Cerebellar nuclear complex (tissue), 1 donor: ENCODE data around the gene PRKAR1B.

Experiments
- DNase-seq, 2 experiments: peaks; one replicate each; lab custom pipeline; 2025; lab: John Stamatoyannopoulos, UW

Gene PRKAR1B

GRCh38 chr7:721619-722248 is 5.3 kb downstream of the PRKAR1B start:
- DNase-seq, result no peak

- DNase-seq, result no peak
Measured at GRCh38 chr7:716636-717035, 10.4 kb downstream of the PRKAR1B start.

- DNase-seq, result no peak
Measured at GRCh38 chr7:716222-716621, 10.9 kb downstream of the PRKAR1B start.

DNA sequence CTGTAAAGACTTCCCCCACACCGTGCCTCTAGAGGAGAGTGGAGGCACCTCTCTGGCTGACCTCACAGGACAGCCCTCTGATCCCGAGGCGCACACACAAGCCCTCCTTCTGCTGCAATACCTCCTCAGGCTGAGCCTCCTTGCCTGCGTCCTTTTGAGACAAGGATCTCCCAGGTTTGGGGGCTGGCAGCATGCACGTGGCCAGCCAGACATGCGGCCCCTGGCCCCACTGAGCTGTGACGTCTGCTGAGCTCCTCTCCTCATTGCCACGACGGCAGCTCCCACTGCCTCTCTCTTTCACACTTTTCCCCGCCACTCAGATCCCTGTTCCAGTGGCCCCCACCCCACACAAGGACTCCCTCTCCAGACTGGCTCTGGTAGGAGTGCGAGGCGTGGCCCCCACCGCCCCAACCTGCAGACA is 12.8 kb downstream of the PRKAR1B start:
- DNase-seq, result no peak

GRCh38 chr7:713488-714230 is 13.4 kb downstream of the PRKAR1B start:
- DNase-seq, result no peak

GRCh38 chr7:713139-713457 is 14.0 kb downstream of the PRKAR1B start:
- DNase-seq, result no peak

DNA sequence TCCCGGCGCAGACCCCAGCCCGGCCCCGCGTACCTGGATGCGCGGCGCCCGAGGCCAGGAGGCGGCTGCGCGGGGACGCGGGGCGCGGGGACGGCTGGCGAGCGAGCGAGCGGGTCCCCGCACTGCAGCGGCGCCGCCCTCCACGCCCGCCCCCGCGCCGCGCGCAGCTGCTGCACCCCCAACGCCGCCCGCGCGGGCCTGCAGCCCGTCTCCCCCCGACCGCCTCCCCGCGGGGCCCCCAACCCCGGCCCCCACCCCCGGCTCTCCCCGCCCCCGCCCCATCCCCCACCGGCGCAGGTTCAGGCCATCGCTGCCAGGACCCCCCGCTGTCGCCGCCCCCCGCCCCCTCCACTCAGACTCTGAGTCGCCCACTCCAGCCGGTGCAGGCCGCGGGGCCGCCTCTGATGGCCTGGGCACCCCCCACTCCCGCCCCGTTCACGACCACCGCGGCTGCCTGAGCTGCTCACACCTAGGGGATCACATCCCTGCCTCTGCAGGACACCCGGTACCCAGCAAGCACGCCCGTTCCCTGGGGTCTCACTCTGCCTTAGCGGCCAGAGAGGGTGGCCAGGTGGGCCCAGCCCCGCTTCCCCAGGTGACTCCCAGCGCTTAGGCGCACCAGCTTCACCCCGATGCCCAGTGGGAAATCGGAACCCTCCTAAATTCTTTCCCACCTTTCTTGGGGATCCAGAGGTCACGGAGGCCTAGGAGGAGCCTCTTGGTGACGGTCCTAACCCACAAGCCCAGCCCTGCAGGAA is 14.5 kb downstream of the PRKAR1B start:
- DNase-seq, result no peak

- no peak for DNase-seq
Measured at GRCh38 chr7:711922-712380, 15.1 kb downstream of the PRKAR1B start.

DNA sequence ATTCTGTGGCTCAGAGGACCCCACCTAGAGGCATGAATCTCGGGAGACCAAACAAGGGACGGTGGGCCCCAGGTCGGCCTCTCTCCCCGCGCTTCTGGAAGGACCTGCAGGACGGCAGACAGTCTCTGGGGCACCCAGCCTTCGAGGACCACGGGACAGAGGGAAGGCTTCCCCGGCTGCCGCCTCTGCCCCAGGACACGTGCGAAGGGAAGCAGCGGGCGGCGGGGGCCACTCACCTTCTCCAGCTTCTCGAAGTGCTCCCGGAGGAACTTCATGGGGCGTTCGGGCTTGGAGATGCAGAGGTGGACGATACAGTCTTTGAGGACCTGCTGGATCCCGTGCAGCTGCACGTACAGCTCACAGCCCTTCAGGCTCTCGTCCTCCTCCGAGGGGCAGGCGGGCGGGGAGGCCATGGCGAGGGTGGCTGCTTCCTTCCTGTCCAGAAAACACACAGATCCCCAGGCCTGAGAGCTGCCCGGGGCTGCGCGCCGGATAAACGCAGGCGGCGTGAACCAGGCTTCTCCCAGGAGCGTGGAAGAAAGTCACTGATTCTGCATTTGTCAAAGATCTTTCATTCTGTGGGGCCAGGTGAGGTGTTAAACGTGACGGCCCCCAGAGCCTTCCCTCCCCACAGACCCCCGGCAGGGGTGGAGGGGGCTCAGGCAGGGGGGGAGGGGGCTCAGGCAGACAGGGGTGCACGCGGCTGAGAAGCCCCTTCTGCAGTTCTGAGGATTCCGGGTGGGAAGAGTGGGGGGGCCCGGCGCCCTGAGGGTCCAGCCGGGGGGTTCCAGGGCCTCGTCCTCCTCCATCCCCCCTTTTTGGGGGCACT is 15.8 kb downstream of the PRKAR1B start:
- DNase-seq, result no peak

DNA sequence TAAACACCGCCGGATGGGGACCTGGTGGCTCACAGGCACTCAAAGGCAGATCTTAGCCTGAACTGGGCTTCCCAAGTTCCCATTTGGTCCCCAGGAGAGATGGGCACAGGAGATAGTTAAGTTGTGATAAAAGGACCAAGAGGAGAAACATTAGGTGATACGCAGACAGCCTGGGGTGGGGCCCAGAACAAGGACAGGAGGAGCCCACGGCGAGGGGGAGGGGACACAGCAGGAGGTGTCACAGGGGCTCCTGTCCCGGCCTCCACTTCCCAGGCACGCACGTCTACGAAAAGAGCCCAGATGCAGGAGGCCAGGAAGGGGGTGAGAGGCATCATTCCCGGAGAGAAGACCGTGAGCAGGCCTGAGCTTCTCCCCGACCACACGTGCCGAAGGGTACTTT is 16.9 kb downstream of the PRKAR1B start:
- DNase-seq, result no peak

DNA sequence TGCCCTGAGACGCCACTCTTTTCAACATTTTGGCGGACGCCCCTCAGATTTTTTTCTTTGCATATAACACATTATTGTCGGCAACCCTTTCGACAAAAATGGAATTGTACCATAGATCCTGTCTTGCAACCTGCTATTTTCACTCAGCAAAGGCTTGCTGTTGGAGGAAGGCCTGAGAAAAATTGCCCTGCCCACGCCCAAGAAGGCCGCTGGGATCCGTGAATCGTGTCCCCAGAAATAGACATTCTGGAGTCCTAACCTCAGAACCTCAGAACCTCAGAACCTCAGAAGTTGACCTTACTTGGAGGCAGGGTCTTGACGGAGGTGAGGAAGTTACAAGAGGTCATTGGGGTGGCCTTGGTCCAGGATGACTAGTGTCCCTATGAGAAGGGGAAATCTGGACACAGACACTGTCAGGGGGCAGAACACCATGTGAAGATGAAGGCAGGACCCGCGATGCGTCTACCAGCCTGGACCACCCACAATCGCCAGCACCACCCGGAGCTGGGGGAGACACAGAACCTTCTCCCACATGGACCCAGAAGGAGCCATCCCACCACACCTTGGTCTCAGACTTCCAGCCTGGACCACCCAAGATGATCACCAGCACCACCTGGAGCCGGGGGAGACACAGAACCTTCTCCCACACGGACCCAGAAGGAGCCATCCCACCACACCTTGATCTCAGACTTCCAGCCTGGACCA is 19.6 kb downstream of the PRKAR1B start:
- no peak for DNase-seq

- DNase-seq, result no peak
Measured at GRCh38 chr7:706721-707120, 20.4 kb downstream of the PRKAR1B start.

DNA sequence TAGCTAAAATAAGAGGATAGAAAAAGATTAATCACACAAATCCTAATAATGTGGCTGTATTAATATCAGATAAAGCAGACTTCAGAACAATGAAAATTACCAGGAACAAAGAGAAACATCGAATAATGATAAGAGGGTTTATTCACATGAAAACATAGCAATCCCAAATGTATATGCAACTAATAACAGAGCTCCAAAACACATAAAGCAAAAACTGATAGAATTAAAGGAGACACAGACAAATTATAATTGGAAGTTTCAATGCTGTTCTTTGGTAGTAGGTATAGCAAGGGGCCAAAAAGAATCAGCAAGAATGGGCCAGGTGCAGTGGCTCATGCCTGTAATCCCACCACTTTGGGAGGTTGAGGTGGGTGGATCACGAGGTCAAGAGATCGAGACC is 24.0 kb downstream of the PRKAR1B start:
- no peak for DNase-seq

DNA sequence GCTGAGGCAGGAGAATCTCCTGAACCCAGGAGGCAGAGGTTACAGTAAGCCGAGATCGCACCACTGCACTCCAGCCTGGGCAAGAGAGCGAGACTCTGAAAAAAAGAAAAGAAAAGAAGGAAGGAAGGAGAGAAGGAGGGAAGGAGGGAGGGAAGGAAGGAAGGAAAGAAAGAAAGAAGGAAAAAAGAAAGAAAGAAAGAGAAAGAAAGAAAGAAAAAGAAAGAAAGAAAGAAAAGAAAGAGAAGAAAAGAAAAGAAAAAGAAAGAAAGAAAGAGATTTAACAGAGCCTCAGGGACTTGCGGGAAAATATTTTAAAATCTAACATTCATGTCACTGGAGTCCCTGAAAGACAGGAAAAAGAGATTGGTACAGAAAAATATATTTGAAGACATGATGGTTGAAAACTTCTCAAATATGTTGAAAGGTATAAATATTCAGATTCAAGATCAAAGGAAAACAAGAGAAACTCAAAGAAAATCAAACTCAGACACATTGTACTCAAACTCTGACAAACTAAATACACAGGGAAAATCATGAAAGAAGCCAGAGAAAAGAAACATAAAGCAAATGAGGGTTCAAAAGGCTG is 25.9 kb downstream of the PRKAR1B start:
- DNase-seq, result no peak

DNA sequence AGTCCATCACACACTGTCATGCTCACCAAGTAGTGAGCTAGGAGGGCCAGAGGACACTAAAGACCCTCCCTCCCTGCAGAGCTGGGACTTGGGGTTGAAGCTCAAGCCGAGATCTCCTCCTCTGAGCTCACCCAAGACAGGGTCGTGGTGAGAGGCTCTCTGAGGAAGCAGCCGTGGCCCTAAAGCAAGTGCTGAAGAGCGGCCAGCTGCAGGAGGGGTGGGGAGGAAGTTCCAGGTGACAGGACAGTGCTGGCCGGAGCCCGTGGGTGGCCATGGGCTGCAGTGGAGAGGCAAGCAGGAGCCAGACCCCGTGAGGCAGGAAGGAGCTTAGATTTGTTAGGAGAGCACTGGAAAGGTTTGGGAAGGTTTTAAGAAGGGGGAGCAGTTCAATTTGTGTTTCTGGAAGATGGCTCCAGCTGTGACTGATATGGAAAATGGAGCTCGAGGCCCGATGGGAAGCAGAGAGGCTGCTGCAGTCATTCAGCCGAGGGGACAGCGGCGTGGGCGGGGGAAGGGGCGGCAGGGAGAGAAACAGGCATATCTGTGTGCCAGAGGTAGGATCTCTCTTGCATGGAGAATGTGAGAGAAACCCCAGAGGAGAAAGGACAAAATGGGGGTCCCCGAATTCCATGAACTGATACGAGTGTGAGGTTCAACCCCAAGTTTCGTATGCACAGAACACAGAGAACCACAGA is 27.5 kb downstream of the PRKAR1B start:
- no peak for DNase-seq

- no peak for DNase-seq
Measured at GRCh38 chr7:698515-699475, 28.3 kb downstream of the PRKAR1B start.

GRCh38 chr7:696812-697551 is 30.1 kb downstream of the PRKAR1B start:
- DNase-seq, result no peak

GRCh38 chr7:696426-696811 is 30.7 kb downstream of the PRKAR1B start:
- no peak for DNase-seq

DNA sequence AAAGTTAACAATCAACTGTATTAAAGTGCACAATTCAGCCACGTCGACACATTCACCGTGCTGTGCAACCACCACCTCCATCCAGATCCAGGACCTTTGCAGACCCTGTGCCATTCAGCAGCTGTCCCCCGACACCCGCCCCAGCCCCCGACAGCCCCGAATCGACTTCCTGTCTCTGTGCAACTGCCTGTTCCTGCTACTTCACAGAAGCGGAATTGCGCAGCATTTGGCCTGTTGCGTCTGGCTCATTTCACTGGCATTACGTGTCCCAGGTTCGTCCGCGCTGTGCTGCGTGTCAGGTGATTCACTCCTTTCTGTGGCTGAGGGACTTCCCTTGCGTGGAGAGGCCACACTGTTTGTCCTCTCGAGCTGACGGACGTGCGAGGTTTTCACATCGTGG is 33.8 kb downstream of the PRKAR1B start:
- no peak for DNase-seq
